ENCODE results near the gene GSC2.

GRCh38 chr22:19111140-19111539, 39.0 kb downstream of the GSC2 start:
- TF ChIP-seq EZH2 (IDR thresholded peaks at IDR 0.05) (no peak), POLR2AphosphoS5 (IDR thresholded peaks at IDR 0.05; ENCODE audit: borderline replicate concordance, low read depth, low read length) (no peak), FOXP2 (optimal IDR thresholded peaks at IDR 0.05; ENCODE audit: control extremely low read depth, extremely low read length, insufficient read depth) (no peak)
